Measurements from ENCODE around the gene MMP8. TPM values are rescaled to one million over a fixed set of nuclear protein-coding genes. Genes with fewer than 3 reads are reported as not detected.

MMP8 gene, protein sequence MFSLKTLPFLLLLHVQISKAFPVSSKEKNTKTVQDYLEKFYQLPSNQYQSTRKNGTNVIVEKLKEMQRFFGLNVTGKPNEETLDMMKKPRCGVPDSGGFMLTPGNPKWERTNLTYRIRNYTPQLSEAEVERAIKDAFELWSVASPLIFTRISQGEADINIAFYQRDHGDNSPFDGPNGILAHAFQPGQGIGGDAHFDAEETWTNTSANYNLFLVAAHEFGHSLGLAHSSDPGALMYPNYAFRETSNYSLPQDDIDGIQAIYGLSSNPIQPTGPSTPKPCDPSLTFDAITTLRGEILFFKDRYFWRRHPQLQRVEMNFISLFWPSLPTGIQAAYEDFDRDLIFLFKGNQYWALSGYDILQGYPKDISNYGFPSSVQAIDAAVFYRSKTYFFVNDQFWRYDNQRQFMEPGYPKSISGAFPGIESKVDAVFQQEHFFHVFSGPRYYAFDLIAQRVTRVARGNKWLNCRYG
- total RNA-seq: not detected in 3 replicates

DNA sequence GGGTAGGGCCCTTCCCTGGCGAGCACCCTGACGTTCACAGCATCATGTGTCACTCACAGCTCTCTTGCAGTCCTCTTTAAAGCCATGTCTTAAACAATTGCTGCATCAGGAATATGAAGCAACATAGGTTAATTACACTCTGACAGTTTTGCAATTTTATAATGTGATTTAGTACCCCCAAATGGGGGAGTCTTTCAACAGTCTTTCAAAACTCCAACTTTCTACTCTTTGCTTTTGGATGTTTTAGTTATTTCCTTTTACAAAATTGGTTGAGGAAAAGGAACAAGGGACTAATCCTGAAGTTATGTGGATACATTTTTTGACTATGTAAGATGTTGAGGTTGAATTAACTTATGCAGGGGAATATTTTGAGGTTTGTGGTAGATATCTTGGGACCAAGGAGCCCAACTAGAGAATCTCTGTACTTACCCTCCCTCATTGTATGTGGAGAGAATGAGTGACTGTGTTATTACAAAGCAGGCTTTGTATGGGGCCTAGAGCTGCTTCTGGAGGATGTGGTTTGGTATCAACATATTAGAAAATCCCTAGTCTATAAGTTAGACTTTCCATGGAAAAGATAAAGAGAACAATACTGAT, at the start of gene MMP8:
Gene MMP8, minus strand, starts transcription at position 51 of the 597 bp plus-strand sequence. CDS start 99 bp downstream, outside the sequence.
- Mint-ChIP-seq H3K27me3 (ENCODE audit: low read depth) (no peaks in the 10 kb centered on the region), H3K27ac (no peak within 1 kb of the TSS), H3K4me1 (no peaks in the 10 kb centered on the region), H3K4me3 (no peak within 1 kb of the TSS), H3K9me3 (peaks cover 7% of the 10 kb centered on the region), H3K36me3 (no peaks in the 10 kb centered on the region)
- no peak for DNase-seq (ENCODE audit: low spot score in 2 of 2, unreplicated experiment in 2 of 2)
- TF ChIP-seq, protein P1, sequence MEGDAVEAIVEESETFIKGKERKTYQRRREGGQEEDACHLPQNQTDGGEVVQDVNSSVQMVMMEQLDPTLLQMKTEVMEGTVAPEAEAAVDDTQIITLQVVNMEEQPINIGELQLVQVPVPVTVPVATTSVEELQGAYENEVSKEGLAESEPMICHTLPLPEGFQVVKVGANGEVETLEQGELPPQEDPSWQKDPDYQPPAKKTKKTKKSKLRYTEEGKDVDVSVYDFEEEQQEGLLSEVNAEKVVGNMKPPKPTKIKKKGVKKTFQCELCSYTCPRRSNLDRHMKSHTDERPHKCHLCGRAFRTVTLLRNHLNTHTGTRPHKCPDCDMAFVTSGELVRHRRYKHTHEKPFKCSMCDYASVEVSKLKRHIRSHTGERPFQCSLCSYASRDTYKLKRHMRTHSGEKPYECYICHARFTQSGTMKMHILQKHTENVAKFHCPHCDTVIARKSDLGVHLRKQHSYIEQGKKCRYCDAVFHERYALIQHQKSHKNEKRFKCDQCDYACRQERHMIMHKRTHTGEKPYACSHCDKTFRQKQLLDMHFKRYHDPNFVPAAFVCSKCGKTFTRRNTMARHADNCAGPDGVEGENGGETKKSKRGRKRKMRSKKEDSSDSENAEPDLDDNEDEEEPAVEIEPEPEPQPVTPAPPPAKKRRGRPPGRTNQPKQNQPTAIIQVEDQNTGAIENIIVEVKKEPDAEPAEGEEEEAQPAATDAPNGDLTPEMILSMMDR (IDR thresholded peaks at IDR 0.05; ENCODE audit: unreplicated experiment): no peak

DNA sequence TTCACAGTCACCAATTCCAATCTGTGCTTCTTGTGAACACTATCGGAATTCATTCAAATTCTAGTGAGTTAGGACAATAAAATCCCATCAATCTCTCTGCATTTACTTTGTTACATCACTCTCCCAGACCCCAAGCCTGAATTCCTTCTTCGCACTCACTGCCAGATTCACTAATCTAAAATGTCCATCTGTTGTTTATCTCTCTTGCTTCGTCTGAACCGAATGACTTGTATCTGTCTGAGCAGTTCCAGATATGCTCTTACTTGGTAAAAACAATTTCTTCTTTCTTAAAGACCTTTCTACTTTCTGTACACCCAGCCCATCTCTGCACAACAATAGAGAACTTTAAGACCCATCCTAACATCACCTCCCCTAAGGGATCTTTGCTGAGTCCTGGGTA, 48.6 kb upstream of the MMP8 start:
- H3K4me3 Mint-ChIP-seq: no peak overlapping the region
- TF ChIP-seq, protein P1 (IDR thresholded peaks at IDR 0.05; ENCODE audit: unreplicated experiment): no peak
- H3K27me3 Mint-ChIP-seq (ENCODE audit: low read depth): no peaks in the 10 kb centered on the region
- DNase-seq (ENCODE audit: low spot score in 2 of 2, unreplicated experiment in 2 of 2): no peak
- H3K36me3 Mint-ChIP-seq: no peaks in the 10 kb centered on the region
- H3K4me1 Mint-ChIP-seq: peaks cover 10% of the 10 kb centered on the region
- no peak overlapping the region for H3K27ac Mint-ChIP-seq
- H3K9me3 Mint-ChIP-seq: no peaks in the 10 kb centered on the region

DNA sequence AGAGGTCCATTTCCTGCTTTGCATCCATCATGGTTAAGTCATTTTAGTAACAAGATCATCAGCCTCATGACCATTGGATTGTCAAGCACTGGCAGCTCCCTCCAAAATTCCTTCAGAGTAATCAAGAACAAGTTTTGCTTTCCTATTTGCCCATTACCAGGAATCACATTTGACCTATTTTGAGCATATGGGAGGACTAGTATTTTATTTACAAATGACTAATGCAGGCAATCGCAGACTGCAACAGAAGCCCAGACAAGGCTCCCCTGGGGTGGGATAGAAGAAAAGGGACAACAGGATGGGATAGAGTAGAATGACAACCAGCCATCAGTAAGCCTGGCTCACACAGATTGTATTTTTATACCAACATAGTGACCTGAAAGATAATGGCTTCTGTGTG, 46.6 kb upstream of the MMP8 start:
- Mint-ChIP-seq H3K27ac (no peak overlapping the region), H3K9me3 (peaks cover 4% of the 10 kb centered on the region), H3K4me1 (peaks cover 10% of the 10 kb centered on the region), H3K4me3 (no peak overlapping the region), H3K27me3 (ENCODE audit: low read depth) (no peaks in the 10 kb centered on the region), H3K36me3 (no peaks in the 10 kb centered on the region)
- TF ChIP-seq, protein P1 (IDR thresholded peaks at IDR 0.05; ENCODE audit: unreplicated experiment): no peak
- no peak for DNase-seq (ENCODE audit: low spot score in 2 of 2, unreplicated experiment in 2 of 2)

DNA sequence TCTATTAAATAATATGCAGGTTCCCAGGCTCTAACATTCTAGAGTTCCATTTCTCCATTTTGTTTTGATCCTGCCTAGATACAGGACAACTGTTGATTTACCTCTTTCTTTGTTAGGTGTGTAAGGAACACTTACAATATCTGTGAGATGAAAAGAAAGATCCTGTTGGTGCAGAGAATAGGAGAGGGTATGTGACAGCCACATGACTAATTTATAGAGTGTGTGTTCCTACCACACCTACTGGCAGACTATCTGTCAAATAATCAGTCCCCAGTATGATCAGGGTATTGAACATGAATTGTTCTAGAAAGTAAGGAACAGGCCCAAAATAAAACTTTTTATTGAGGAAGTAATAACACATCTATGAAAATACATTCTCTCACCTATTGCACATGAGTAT, 45.4 kb upstream of the MMP8 start:
- H3K4me3 Mint-ChIP-seq: no peak overlapping the region
- peaks cover 14% of the 10 kb centered on the region for H3K4me1 Mint-ChIP-seq
- H3K9me3 Mint-ChIP-seq: peaks cover 4% of the 10 kb centered on the region
- H3K27ac Mint-ChIP-seq: no peak overlapping the region
- H3K27me3 Mint-ChIP-seq (ENCODE audit: low read depth): no peaks in the 10 kb centered on the region
- H3K36me3 Mint-ChIP-seq: no peaks in the 10 kb centered on the region
- TF ChIP-seq, protein P1 (IDR thresholded peaks at IDR 0.05; ENCODE audit: unreplicated experiment): no peak
- no peak for DNase-seq (ENCODE audit: low spot score in 2 of 2, unreplicated experiment in 2 of 2)

DNA sequence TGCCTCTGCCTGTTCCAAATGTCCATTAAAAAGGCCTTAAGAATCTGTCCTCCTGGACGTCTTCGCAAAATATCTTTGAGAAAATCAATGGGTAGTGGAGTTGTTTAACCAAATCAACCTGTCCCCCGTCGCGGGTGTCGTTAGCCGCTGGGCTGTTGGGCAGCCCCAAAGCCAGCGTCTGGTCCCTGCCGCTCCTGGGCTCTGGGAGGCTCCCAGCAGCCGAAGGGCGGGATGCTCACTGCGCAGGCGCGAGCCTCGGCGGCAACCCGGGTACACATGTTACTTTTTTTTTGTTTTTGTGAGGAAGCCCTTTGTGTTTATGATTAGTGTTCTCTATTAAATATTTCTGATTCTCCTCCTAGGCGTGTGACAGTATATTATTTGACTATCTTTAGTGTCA, 43.0 kb upstream of the MMP8 start:
- peaks cover 4% of the 10 kb centered on the region for H3K9me3 Mint-ChIP-seq
- no peak for DNase-seq (ENCODE audit: low spot score in 2 of 2, unreplicated experiment in 2 of 2)
- TF ChIP-seq, protein P1 (IDR thresholded peaks at IDR 0.05; ENCODE audit: unreplicated experiment): no peak
- H3K27me3 Mint-ChIP-seq (ENCODE audit: low read depth): no peaks in the 10 kb centered on the region
- no peak overlapping the region for H3K27ac Mint-ChIP-seq
- H3K4me3 Mint-ChIP-seq: no peak overlapping the region
- no peaks in the 10 kb centered on the region for H3K36me3 Mint-ChIP-seq
- peaks cover 16% of the 10 kb centered on the region for H3K4me1 Mint-ChIP-seq

Measured in mesothelial cell of epicardium (in vitro differentiated cells).